ENCODE data around the gene OGG1. TPM values are rescaled to one million over a fixed set of nuclear protein-coding genes. Genes with fewer than 3 reads are reported as not detected.

Gene OGG1
- total RNA-seq, 1 donor from 2014 or later: 36.0 TPM

GRCh38 chr3:9703736-9704346 is 45.9 kb upstream of the OGG1 start, which contains the start of gene CPNE9:
CPNE9 (plus strand) TSS chr3:9703833; CDS start chr3:9703997, 164 bp downstream.
- H3K27ac ChIP-seq: no peak within 1 kb of the TSS
- H3K9me3 ChIP-seq: no peaks in the 10 kb centered on the region
- peaks cover 0 to 9% of the 10 kb centered on the region in 2 donors for H3K4me1 ChIP-seq
- peak within 1 kb of the TSS; percentile 45 to 47 for H3K4me3 ChIP-seq
- intact Hi-C loops (cut with DNase I): no loop called here
- H3K27me3 ChIP-seq: peaks cover 3% of the 10 kb centered on the region
- no peak for TF ChIP-seq CTCF (IDR thresholded peaks at IDR 0.05)
- no peak for DNase-seq (ENCODE audit: low spot score in 2 of 2)
- peaks cover 7 to 43% of the 10 kb centered on the region in 2 donors for H3K36me3 ChIP-seq

GRCh38 chr3:9704347-9705322 is 45.1 kb upstream of the OGG1 start:
- DNase-seq (ENCODE audit: low spot score in 2 of 2): no peak
- TF ChIP-seq CTCF (IDR thresholded peaks at IDR 0.05): no peak

GRCh38 chr3:9710174-9710739 is 39.5 kb upstream of the OGG1 start:
- DNase-seq (ENCODE audit: low spot score in 2 of 2): no peak
- intact Hi-C loops (cut with DNase I): loop anchor here (10.0 kb wide), 1 partner anchor 405 kb away; the partner anchor contains the start of gene BRK1
- Histone ChIP-seq H3K4me1 (no peaks in the 10 kb centered on the region), H3K36me3 (no peaks in the 10 kb centered on the region), H3K4me3 (no peak overlapping the region), H3K27me3 (no peaks in the 10 kb centered on the region), H3K27ac (no peak overlapping the region), H3K9me3 (no peaks in the 10 kb centered on the region)
- no peak for TF ChIP-seq CTCF (IDR thresholded peaks at IDR 0.05)

More at GRCh38 chr3:9704347-9705322, 45.1 kb upstream of the OGG1 start:
- Histone ChIP-seq H3K4me3 (peak overlapping the region; percentile 45 to 47), H3K27ac (no peak overlapping the region), H3K4me1 (peaks cover 0 to 9% of the 10 kb centered on the region in 2 donors), H3K36me3 (peaks cover 7 to 35% of the 10 kb centered on the region in 2 donors), H3K9me3 (no peaks in the 10 kb centered on the region), H3K27me3 (peaks cover 3% of the 10 kb centered on the region)
- intact Hi-C loops (cut with DNase I): no loop called here

- H3K4me1 ChIP-seq: peaks cover 3 to 4% of the 10 kb centered on the region in 2 donors
- DNase-seq (ENCODE audit: low spot score in 2 of 2): no peak
- no peak for TF ChIP-seq CTCF (IDR thresholded peaks at IDR 0.05)
- no peaks in the 10 kb centered on the region for H3K27me3 ChIP-seq
- no peaks in the 10 kb centered on the region for H3K36me3 ChIP-seq
- intact Hi-C loops (cut with DNase I): loop anchor here (10.0 kb wide), 1 partner anchor 402 kb away; the partner anchor contains the start of gene BRK1
- no peak overlapping the region for H3K27ac ChIP-seq
- no peak overlapping the region for H3K4me3 ChIP-seq
- no peaks in the 10 kb centered on the region for H3K9me3 ChIP-seq
These were observed 37.3 kb upstream of the OGG1 start for GRCh38 chr3:9712415-9712814.

- Histone ChIP-seq H3K4me1 (peaks cover 3 to 4% of the 10 kb centered on the region in 2 donors), H3K27ac (no peak overlapping the region), H3K4me3 (no peak overlapping the region), H3K27me3 (no peaks in the 10 kb centered on the region), H3K9me3 (no peaks in the 10 kb centered on the region), H3K36me3 (no peaks in the 10 kb centered on the region)
- no peak for DNase-seq (ENCODE audit: low spot score in 2 of 2)
- intact Hi-C loops (cut with DNase I): loop anchor here (10.0 kb wide), 1 partner anchor 402 kb away; the partner anchor contains the start of gene BRK1
- TF ChIP-seq CTCF (IDR thresholded peaks at IDR 0.05): no peak
These were observed 36.6 kb upstream of the OGG1 start for GRCh38 chr3:9713142-9713541.
